Posterior vena cava (tissue), 2 donors: ENCODE data around the gene LYPD1. TPM values are rescaled to one million over a fixed set of nuclear protein-coding genes. Genes with fewer than 3 reads are reported as not detected.

Source experiments
- DNase-seq: peaks from one replicate; pipeline ENCODE4 v3.0.0-alpha.2; 2020; ENCODE audit warnings: low spot score
- intact Hi-C, 2 donors: fragments of 100-400 bp; cut with DNase I; formaldehyde crosslinking; loops; one replicate each; pipeline versions ENCODE4 v1.14.1 to v1.14.2; 2022 to 2023
- total RNA-seq, 2 donors: library from RNA; stranded (reverse); fragmentation: NEBNext Ultra II Directional; extraction: Animal tissue kit (Norgen Biotek cat#: 25700); gene quantifications; one replicate each; pipeline ENCODE4 v1.2.1, GENCODE V29; 2021
- donor health status: DM: yes; HTN: yes; CAD: no.
- donor health status: DM: yes; HTN: yes; CAD: no.

LYPD1 gene
- total RNA-seq, 2 donors from 2014 or later = 0.19 to 0.33 TPM

DNA sequence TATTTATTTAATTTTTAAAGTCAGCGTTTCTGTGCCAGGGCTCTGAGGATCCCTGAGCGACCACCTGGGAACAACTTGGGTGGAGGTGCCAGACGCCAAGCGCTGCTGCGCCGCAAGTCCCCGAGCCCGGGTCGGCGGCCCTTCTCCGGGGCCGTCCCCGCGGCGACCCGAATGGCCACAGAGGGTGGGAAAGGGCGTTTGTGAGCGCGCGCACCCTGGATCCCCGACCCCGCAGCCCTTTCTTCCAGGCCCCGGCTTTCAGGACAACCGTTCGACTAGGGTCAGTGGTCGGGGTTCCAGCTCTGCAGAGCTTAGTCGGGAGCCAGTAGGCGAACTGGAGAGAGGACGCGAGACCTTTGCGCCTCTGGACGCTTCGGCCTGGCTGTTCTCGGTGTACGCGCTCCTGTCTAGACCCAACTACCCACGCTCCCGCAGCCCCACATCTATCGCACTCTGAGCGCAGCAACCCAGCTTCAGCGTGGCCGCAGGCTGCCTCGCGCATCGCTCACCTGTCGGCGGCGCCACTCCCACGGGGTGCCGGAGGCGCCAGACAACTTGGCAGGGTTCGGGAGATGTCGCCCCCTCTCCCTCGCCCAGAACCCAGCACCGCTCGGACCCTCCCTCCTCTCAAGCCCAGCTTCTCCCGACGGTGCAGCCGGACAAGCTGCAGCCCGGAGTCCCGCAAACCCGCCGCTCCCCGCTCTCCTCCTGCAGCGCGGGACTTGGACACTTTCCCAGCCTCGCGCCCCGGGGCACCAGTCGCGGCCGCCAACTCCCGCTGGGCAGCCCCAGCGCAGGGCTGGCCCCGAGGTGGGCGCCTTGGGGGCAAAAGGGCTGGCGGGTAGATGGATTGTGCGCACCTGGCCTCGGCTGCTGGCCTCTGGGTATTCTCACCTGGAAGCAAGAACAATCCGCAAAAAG, 758 bp downstream of the LYPD1 start:
- intact Hi-C loops = no loop called here
- peak; percentile 81 for DNase-seq

DNA sequence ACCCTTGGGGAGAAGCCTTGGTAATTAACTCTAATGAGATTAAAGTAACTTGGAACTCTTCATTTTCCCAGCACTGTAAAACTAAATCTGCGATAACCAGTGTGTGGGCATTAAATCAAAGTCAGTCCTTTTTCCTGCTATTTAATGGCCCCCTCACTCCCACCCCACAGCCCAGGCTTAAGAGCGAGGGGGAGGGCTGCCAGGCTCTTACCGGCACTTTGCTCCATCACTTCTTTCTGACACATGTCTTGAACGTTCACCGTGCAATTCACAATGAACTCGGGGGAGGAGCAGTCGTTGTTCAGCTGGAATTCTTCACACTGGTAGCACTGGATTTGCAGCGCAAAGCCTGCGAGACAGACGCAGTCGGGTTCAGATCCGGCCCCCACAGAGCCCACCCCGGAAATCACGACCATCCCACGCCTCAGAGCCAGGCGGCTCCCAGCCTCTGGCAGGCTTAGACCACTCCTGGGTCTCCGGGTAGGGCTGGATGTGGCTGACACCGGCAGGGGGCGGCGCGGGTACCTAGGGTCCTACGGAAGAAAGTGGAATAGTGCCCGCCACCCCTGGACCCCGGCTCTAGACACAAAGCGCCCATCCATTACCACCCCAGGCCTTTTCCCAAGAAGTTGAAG, 1.7 kb downstream of the LYPD1 start:
- DNase-seq = no peak
- intact Hi-C loops = no loop called here

DNA sequence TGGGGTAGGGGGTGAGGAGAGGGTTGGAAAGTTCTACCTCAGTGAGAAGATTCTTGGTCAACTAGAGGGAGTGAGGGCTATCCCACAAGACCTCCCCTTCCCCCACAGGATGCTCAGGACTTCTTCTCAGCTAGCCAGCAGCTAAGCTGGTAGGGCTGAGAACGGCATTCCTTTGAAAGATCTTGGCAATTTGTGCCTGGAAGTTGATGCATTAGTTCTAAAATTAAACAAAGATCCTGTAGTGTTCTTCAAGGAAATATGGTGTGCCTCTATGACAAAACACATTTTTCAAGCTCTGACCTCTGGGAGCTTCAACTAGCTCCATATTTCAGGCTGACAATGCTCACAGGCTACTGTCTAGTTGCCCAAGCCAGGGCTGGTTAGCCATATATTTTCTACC, 2.3 kb downstream of the LYPD1 start:
- intact Hi-C loops = no loop called here
- DNase-seq = no peak

GRCh38 chr2:132665401-132666140, 4.4 kb downstream of the LYPD1 start:
- intact Hi-C loops = no loop called here
- no peak for DNase-seq

DNA sequence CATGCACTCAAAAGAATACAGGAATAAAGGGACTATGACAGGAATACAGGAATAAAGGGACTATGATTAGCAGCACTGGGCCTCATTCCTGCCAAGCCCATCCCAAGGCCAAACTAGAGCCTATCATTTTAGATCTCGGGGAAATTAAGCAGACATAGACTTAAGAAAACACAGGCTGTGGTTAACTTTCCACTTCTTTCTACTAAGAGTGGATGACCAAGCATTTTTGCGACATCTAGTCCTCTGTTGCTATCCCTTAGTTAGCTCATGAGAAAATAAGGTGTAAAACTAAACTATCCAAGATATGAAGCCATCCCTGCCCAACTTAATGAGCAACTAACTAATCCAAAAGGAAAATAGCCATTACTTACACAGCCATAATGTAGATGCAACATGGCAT, 5.9 kb downstream of the LYPD1 start:
- DNase-seq = no peak
- intact Hi-C loops = no loop called here

DNA sequence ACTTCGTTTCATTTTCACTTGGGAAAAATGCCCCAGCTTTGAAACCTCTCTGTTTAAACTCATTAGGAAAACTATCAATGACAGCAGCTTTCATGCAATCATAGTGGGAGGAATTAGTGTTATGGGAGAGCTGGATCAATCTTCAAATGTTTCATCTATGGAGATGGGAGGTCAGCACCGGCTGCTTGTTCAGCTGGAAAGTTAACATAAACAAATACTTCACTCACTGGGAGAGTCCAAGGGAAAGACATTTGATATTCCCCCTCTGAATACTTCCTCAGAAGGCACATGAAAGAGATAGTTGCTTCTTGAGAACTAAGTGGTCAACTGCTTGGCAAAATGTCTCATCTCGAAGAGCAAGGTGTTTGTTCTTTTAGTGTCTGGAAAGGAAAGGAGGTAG, 7.3 kb downstream of the LYPD1 start:
- intact Hi-C loops = no loop called here
- no peak for DNase-seq

DNA sequence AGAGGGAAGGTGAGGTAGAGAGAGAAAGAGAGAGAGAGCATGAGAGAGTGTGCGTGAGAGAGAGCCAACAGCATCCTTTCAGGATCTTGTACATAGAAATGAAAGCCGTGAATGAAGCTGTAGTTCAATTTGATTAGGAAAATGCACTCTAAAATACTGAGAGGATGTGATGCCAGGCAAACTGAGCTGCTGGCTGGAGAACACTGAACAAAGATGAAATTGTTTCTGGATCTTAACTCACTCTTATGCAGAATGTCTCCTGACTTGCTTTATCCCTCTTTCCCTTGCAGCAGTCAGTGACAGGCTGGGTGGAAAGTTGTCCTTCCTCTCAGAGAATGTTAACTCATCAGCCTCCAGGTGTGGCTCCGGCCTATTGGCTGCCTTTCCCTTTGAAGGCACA, 10.7 kb downstream of the LYPD1 start:
- DNase-seq = no peak
- intact Hi-C loops = no loop called here

DNA sequence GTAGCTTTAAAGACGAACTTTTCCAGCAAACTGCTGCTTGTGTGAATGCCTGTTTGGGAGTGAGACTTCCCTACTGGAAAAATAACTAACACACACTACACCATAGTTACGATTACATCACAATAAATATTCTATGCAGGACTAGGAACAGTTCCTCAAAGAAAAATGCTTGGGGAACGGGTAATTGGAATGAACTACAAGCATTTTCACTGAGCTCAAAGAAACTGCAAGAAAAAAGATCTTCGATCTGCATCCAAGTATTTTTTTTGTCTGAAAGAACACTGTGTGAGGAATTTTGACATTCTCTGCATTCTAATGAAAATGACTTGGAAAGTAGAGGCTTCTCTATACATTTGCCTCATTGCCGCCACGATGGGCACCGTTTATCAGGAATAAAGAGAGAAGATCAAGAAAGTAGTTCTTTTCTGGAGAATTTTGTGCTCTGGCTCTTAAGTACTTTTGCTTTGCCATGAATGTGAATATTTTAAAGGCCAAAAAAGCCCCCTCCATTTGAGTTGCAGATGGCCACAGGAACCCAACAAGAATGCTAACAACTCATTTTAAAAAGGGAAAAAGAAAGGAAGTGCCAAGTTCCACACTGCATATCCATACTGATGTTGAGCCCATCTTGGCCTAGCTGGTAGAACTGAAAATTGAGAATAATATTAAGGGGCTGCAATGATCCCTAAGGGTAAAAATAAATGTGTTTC, 13.6 kb downstream of the LYPD1 start:
- intact Hi-C loops = no loop called here
- DNase-seq = no peak

- intact Hi-C loops = no loop called here
Measured at GRCh38 chr2:132654968-132655367, 15.0 kb downstream of the LYPD1 start.

GRCh38 chr2:132654335-132654734, 15.7 kb downstream of the LYPD1 start:
- intact Hi-C loops = no loop called here
- DNase-seq = no peak

More at GRCh38 chr2:132654968-132655367, 15.0 kb downstream of the LYPD1 start:
- DNase-seq = no peak

DNA sequence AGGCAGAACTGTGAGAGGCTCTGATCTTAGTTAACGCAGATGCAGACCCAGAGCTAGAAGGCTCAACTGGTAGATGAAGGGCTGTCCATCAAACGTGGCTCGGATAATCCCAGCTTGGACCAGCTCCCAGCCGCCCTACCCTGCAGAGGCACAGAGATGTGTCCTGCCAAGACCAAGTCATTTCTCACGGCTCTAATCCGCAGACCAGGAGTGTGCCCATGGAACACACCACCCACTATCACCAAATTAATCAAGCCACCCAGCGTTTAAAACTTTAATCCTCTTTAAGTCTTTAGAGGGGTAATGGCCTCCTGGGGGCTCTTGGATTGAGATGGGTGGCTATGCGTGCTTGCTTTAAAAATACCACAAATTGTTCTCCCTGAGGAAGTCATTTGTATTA, 17.5 kb downstream of the LYPD1 start:
- intact Hi-C loops = no loop called here
- DNase-seq = no peak

- intact Hi-C loops = no loop called here
- no peak for DNase-seq
Measured at GRCh38 chr2:132651115-132652045, 18.6 kb downstream of the LYPD1 start.

DNA sequence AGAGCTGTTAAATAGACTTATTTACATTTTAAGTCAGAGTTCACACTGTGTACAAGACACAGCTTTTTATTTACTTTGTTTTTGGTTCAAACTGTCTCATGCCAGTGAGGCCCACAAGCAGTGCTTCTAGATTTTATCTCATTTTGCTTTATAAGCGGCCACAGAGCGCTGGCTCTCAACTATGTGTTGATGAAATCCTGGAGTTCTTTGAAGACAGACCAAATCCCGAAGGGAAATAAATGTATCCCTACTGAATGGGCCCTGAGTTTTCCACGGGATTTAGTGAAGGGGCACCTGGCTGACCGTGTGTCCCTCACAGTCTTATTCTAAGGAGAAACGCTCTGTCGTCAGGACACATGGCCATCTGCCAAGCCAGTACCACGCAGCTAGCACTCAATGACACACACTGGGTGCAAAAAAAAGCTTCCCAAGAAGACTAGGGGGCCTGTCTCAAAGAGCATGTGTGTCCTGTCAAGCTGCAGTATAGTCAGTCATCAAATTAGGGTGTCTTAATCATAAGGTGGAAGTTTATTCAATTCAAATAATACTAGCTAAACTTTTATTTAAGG, 23.4 kb downstream of the LYPD1 start:
- intact Hi-C loops = no loop called here
- no peak for DNase-seq

DNA sequence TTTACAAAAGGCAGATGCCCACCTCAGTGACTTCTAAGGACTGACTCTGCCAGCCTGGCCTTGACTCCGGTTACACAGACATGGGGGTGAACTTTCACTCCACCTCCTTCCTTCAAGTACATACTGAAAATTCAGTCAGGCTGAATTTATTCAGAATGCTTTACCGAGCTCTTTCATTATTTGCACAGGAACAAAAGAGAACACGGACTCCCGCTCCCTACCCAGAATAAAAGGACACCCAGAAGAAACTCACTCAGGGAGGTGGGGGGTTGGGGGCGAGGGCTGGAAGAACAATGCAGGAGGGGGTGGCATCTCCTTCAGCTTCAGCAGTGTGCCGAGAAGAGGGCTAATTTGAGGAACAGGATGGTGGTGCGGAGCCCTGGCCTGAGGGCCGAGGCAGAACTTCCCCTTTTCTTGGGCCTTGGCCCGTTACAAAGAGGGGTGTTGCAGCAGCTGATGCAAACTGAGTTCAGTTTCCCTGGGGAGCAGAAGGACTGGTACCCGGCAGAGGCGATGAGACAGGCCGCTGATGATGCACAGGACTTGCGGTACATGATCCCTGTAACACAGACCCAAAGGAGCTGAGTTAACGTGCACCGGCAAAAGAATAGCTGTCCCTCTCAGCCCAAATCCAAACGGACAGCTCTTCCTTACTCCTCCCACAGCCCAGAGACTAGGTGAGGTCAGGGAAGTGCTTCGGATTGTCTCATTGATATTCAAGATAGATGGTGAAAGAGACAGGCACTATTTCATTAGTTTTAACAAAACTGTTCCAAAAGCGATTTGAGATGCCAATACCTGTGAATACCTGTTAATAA, 24.1 kb downstream of the LYPD1 start:
- intact Hi-C loops = no loop called here
- no peak for DNase-seq

DNA sequence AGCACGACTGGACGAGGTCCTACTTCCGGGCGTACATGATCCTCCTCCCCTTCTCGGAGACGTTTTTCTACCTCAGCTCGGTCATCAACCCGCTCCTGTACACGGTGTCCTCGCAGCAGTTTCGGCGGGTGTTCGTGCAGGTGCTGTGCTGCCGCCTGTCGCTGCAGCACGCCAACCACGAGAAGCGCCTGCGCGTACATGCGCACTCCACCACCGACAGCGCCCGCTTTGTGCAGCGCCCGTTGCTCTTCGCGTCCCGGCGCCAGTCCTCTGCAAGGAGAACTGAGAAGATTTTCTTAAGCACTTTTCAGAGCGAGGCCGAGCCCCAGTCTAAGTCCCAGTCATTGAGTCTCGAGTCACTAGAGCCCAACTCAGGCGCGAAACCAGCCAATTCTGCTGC, 24.8 kb downstream of the LYPD1 start:
- no peak for DNase-seq
- intact Hi-C loops = no loop called here

DNA sequence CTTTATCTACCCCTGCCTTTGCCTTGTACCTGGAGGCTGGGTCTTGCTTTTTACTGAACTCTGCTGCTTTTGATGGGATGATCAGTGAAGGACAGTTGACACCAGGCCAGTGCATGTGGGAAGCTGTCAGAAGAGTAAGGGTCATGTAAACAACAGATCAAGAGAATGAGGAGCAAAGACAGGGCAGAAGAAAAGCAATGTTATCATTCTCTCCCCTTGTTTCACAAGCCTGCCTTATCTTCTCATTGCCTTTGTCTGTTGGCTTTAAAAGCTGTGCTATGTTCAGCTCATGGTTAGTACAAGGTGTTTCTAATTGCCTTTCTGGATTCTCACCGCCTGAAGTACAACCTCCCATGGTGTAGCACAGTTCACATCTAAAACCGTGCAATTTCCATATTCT, 27.6 kb downstream of the LYPD1 start:
- DNase-seq = no peak
- intact Hi-C loops = no loop called here

GRCh38 chr2:132641819-132642218, 28.2 kb downstream of the LYPD1 start:
- DNase-seq = no peak
- intact Hi-C loops = no loop called here
